OCI-LY3 (cell line): ENCODE data around the gene AXIN2.

Experiments used
- H2AFZ ChIP-seq: fragments of 200-600, 300-600 bp; shearing (Covaris generic); 2 replicates; pipeline ENCODE4 v1.6.0; 2014; ENCODE audit warnings: antibody characterized with exemption, low read depth, low read length
- H3K27ac ChIP-seq: fragments of 200-600, 300-600 bp; sonication (generic); 2 replicates; pipeline ENCODE4 v1.5.1; 2014; ENCODE audit warnings: mild to moderate bottlenecking, low read length, moderate library complexity, mixed read lengths
- H3K27me3 ChIP-seq: fragments of 200-600, 300-600 bp; sonication (generic); 2 replicates; pipeline ENCODE4 v1.6.1; 2014; ENCODE audit warnings: low read depth, low read length, mixed read lengths
- H3K36me3 ChIP-seq: fragments of 200-600, 300-600 bp; sonication (generic); replicated peaks from 2 replicates; pipeline ENCODE3; 2014; ENCODE audit warnings: low read depth, low read length, mixed read lengths
- H3K4me1 ChIP-seq: fragments of 300-600, 200-600 bp; sonication (generic); 2 replicates; pipeline ENCODE4 v1.6.1; 2014; ENCODE audit warnings: low read length, mixed read lengths
- H3K4me2 ChIP-seq: fragments of 200-600, 300-600 bp; sonication (generic); 2 replicates; pipeline ENCODE4 v1.6.1; 2014; ENCODE audit warnings: low read length, mixed read lengths
- H3K4me3 ChIP-seq: fragments of 300-600, 200-600 bp; sonication (generic); 2 replicates; pipeline ENCODE4 v1.5.1; 2014; ENCODE audit warnings: antibody characterized with exemption, mild to moderate bottlenecking, low read length, moderate library complexity
- H3K79me2 ChIP-seq: fragments of 300-600, 200-600 bp; shearing (Covaris generic); 2 replicates; pipeline ENCODE4 v1.6.1; 2014; ENCODE audit warnings: mild to moderate bottlenecking, low read length, mixed read lengths
- H3K9ac ChIP-seq: fragments of 300-600, 200-600 bp; shearing (Covaris generic); 2 replicates; pipeline ENCODE4 v1.6.0; 2014; ENCODE audit warnings: mild to moderate bottlenecking, low read length, moderate library complexity
- H3K9me3 ChIP-seq: fragments of 200-600, 300-600 bp; shearing (Covaris generic); 2 replicates; pipeline ENCODE4 v1.6.1; 2014; ENCODE audit warnings: low read length, mixed read lengths; ENCODE audit not compliant: insufficient read depth
- H4K20me1 ChIP-seq: fragments of 200-600, 300-600 bp; sonication (generic); 2 replicates; pipeline ENCODE4 v1.6.1; 2016; ENCODE audit warnings: low read length, mixed read lengths; ENCODE audit not compliant: insufficient read depth
- CTCF ChIP-seq: fragments of 200-600, 300-600 bp; sonication (generic); IDR thresholded peaks from 2 replicates; pipeline ENCODE4 v1.5.1; 2014; ENCODE audit warnings: antibody characterized with exemption, low read length, low read depth
- EZH2phosphoT487 ChIP-seq: fragments of 200-600 bp; shearing (Covaris generic); IDR thresholded peaks from 2 replicates; pipeline ENCODE4 v1.6.1; 2018; ENCODE audit warnings: antibody characterized with exemption, mixed run types, low read depth

The AXIN2 gene

DNA sequence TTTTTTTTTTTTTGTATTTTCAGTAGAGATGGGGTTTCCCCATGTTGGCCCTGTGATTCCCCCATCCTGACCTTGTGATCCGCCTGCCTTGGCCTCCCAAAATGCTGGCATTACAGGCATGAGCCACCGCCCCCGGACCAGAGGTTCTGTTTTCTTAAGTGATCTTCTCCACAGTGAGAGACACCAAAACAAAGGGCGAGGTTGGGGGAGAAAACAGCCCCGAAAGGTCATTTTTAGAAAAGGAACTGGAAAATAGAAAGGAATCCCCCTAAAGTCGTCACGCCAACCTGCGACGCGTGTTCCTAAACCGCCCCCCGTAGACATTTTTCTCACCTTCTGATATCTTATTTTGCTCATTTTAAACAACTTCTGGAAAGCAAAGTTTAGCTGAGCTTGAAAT is 6.1 kb upstream of the AXIN2 start:
- Histone ChIP-seq H4K20me1 (no peaks in the 10 kb centered on the region), H2AFZ (peak overlapping the region; percentile 43; the same call in 1 of the 2 replicates), H3K4me1 (peaks cover 48% of the 10 kb centered on the region), H3K9me3 (no peaks in the 10 kb centered on the region), H3K27me3 (peaks cover 6% of the 10 kb centered on the region; the same call in 1 of the 2 replicates), H3K79me2 (no peaks in the 10 kb centered on the region), H3K27ac (peak overlapping the region; percentile 82), H3K36me3 (no peaks in the 10 kb centered on the region), H3K4me2 (peak overlapping the region; percentile 71), H3K4me3 (peak overlapping the region; percentile 55), H3K9ac (peak overlapping the region; percentile 50; the same call in 1 of the 2 replicates)
- no peak for TF ChIP-seq CTCF
- TF ChIP-seq EZH2phosphoT487 = no peak

DNA sequence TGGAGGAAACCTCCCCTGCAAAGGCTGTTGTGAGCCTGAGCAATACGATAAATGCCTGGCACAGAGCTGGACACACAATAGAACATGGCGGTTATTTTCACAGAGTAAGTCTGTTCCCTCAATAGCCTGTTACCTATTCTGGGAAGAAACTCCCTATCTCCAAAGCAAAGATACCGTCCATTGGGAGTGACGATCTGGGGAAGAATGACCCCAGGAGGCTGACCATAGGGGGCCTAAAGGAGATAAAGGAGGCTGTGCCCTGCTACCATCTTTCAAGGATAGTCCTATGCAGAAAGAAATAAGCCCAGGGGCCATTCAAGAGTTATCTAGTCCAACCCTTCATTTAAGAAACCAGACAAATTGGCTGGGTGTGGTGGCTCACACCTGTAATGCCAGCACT is 4.1 kb upstream of the AXIN2 start:
- no peak overlapping the region for H3K4me3 ChIP-seq
- no peaks in the 10 kb centered on the region for H3K79me2 ChIP-seq
- TF ChIP-seq EZH2phosphoT487 = no peak
- no peak for TF ChIP-seq CTCF
- no peaks in the 10 kb centered on the region for H4K20me1 ChIP-seq
- H2AFZ ChIP-seq = no peak overlapping the region
- H3K4me2 ChIP-seq = no peak overlapping the region
- no peak overlapping the region for H3K27ac ChIP-seq
- H3K9me3 ChIP-seq = no peaks in the 10 kb centered on the region
- peaks cover 6% of the 10 kb centered on the region; the same call in 1 of the 2 replicates for H3K27me3 ChIP-seq
- H3K9ac ChIP-seq = no peak overlapping the region
- no peaks in the 10 kb centered on the region for H3K36me3 ChIP-seq
- peaks cover 48% of the 10 kb centered on the region for H3K4me1 ChIP-seq

- Histone ChIP-seq H3K9ac (no peak overlapping the region), H3K27me3 (peaks cover 4% of the 10 kb centered on the region; the same call in 1 of the 2 replicates), H3K9me3 (no peaks in the 10 kb centered on the region), H2AFZ (no peak overlapping the region), H3K79me2 (peaks cover 2% of the 10 kb centered on the region; the same call in 1 of the 2 replicates), H3K4me1 (peaks cover 48% of the 10 kb centered on the region), H4K20me1 (no peaks in the 10 kb centered on the region), H3K4me2 (no peak overlapping the region), H3K36me3 (no peaks in the 10 kb centered on the region), H3K27ac (no peak overlapping the region), H3K4me3 (no peak overlapping the region)
- TF ChIP-seq CTCF = no peak
Observed at GRCh38 chr17:65564793-65565192, 3.3 kb upstream of the AXIN2 start.

DNA sequence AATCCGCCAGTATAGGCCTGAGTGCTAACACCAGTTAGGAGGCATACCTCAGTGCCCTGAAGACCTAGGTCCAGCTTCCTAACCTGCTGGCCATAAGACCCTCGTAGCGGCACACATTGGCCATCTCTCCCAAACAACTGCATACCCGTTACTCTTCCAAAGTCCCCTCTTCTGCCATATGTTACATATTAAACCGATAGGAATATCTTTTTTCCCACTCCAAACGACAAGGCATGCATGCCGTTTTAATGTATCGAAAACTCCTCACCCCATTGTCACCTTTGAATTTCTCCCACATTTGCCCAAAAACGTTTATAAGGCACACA is 721 bp upstream of the AXIN2 start:
- no peak for TF ChIP-seq EZH2phosphoT487
- no peak for TF ChIP-seq CTCF
- Histone ChIP-seq H3K27me3 (no peaks in the 10 kb centered on the region), H3K4me3 (peak overlapping the region; percentile 82), H2AFZ (no peak overlapping the region), H4K20me1 (0 out of 2 replicates have a peak, but pooled peaks cover 3% of the 10 kb centered on the region), H3K79me2 (peaks cover 8% of the 10 kb centered on the region; the same call in 1 of the 2 replicates), H3K27ac (no peak overlapping the region), H3K4me1 (peaks cover 28% of the 10 kb centered on the region), H3K9ac (no peak overlapping the region; the same call in 1 of the 2 replicates), H3K4me2 (peak overlapping the region; percentile 90), H3K9me3 (no peaks in the 10 kb centered on the region), H3K36me3 (no peaks in the 10 kb centered on the region)
